ES-I3 (cell line): ENCODE measurements around the gene SMOC2.

Experiments
- H3K36me3 ChIP-seq: 2 replicates; pipeline ENCODE4 v1.6.1; 2013; ENCODE audit warnings: mild to moderate bottlenecking, low read length, control low read depth, moderate library complexity; ENCODE audit not compliant: insufficient read depth
- H3K4me1 ChIP-seq: 2 replicates; pipeline ENCODE4 v1.6.1; 2013; ENCODE audit warnings: mild to moderate bottlenecking, control low read depth, low read length; ENCODE audit not compliant: insufficient read depth
- H3K9ac ChIP-seq: 2 replicates; pipeline ENCODE4 v1.6.1; 2013; ENCODE audit warnings: low read depth, mild to moderate bottlenecking, low read length, moderate library complexity
- H3K9me3 ChIP-seq: 2 replicates; pipeline ENCODE4 v1.6.1; 2013; ENCODE audit warnings: mild to moderate bottlenecking, low read length, moderate library complexity; ENCODE audit not compliant: control insufficient read depth, insufficient read depth

The SMOC2 gene

GRCh38 chr6:168624948-168625347 lies 184.0 kb downstream of the SMOC2 start:
- Histone ChIP-seq H3K9me3 (no peaks in the 10 kb centered on the region), H3K4me1 (no peaks in the 10 kb centered on the region), H3K36me3 (no peaks in the 10 kb centered on the region), H3K9ac (no peak overlapping the region)

GRCh38 chr6:168625602-168626001 lies 184.6 kb downstream of the SMOC2 start:
- H3K9me3 ChIP-seq = no peaks in the 10 kb centered on the region

GRCh38 chr6:168626046-168626602 lies 185.1 kb downstream of the SMOC2 start:
- Histone ChIP-seq H3K9ac (no peak overlapping the region), H3K9me3 (no peaks in the 10 kb centered on the region), H3K4me1 (peaks cover under 1% of the 10 kb centered on the region; the same call in 1 of the 2 replicates), H3K36me3 (no peaks in the 10 kb centered on the region)

More at GRCh38 chr6:168625602-168626001, 184.6 kb downstream of the SMOC2 start:
- H3K36me3 ChIP-seq = no peaks in the 10 kb centered on the region
- no peaks in the 10 kb centered on the region for H3K4me1 ChIP-seq
- no peak overlapping the region for H3K9ac ChIP-seq

GRCh38 chr6:168627506-168628175 lies 186.7 kb downstream of the SMOC2 start:
- Histone ChIP-seq H3K9me3 (no peaks in the 10 kb centered on the region), H3K9ac (no peak overlapping the region), H3K36me3 (no peaks in the 10 kb centered on the region)

GRCh38 chr6:168628176-168628553 lies 187.2 kb downstream of the SMOC2 start:
- Histone ChIP-seq H3K36me3 (no peaks in the 10 kb centered on the region), H3K9ac (no peak overlapping the region), H3K9me3 (no peaks in the 10 kb centered on the region), H3K4me1 (peaks cover 5% of the 10 kb centered on the region; the same call in 1 of the 2 replicates)

More at GRCh38 chr6:168627506-168628175, 186.7 kb downstream of the SMOC2 start:
- H3K4me1 ChIP-seq = peaks cover 5% of the 10 kb centered on the region; the same call in 1 of the 2 replicates

GRCh38 chr6:168628732-168629245 lies 187.8 kb downstream of the SMOC2 start:
- Histone ChIP-seq H3K36me3 (no peaks in the 10 kb centered on the region; the same call in 1 of the 2 replicates), H3K9me3 (no peaks in the 10 kb centered on the region; the same call in 1 of the 2 replicates), H3K9ac (no peak overlapping the region)

GRCh38 chr6:168631564-168631963 lies 190.6 kb downstream of the SMOC2 start:
- Histone ChIP-seq H3K36me3 (no peaks in the 10 kb centered on the region; the same call in 1 of the 2 replicates), H3K9ac (no peak overlapping the region), H3K9me3 (peaks cover 5% of the 10 kb centered on the region; the same call in 1 of the 2 replicates), H3K4me1 (peaks cover 5% of the 10 kb centered on the region; the same call in 1 of the 2 replicates)

More at GRCh38 chr6:168628732-168629245, 187.8 kb downstream of the SMOC2 start:
- peaks cover 5% of the 10 kb centered on the region; the same call in 1 of the 2 replicates for H3K4me1 ChIP-seq

- peaks cover 5% of the 10 kb centered on the region; the same call in 1 of the 2 replicates for H3K4me1 ChIP-seq
Observed at GRCh38 chr6:168632694-168633093, 191.7 kb downstream of the SMOC2 start.

GRCh38 chr6:168634541-168635328 lies 193.8 kb downstream of the SMOC2 start:
- H3K36me3 ChIP-seq = no peaks in the 10 kb centered on the region; the same call in 1 of the 2 replicates
- peaks cover 5% of the 10 kb centered on the region; the same call in 1 of the 2 replicates for H3K4me1 ChIP-seq
- no peak overlapping the region for H3K9ac ChIP-seq
- H3K9me3 ChIP-seq = peaks cover 5% of the 10 kb centered on the region; the same call in 1 of the 2 replicates

More at GRCh38 chr6:168632694-168633093, 191.7 kb downstream of the SMOC2 start:
- H3K36me3 ChIP-seq = no peaks in the 10 kb centered on the region; the same call in 1 of the 2 replicates
- peaks cover 5% of the 10 kb centered on the region; the same call in 1 of the 2 replicates for H3K9me3 ChIP-seq
- no peak overlapping the region for H3K9ac ChIP-seq

- Histone ChIP-seq H3K9ac (no peak overlapping the region), H3K4me1 (peaks cover 6% of the 10 kb centered on the region), H3K36me3 (no peaks in the 10 kb centered on the region; the same call in 1 of the 2 replicates), H3K9me3 (peaks cover 5% of the 10 kb centered on the region; the same call in 1 of the 2 replicates)
Observed at GRCh38 chr6:168636147-168637004, 195.4 kb downstream of the SMOC2 start.

GRCh38 chr6:168637834-168638233 lies 196.8 kb downstream of the SMOC2 start:
- peaks cover 9% of the 10 kb centered on the region for H3K4me1 ChIP-seq
- peaks cover 5% of the 10 kb centered on the region; the same call in 1 of the 2 replicates for H3K9me3 ChIP-seq
- no peak overlapping the region for H3K9ac ChIP-seq
- no peaks in the 10 kb centered on the region; the same call in 1 of the 2 replicates for H3K36me3 ChIP-seq

- Histone ChIP-seq H3K36me3 (no peaks in the 10 kb centered on the region; the same call in 1 of the 2 replicates), H3K9me3 (peaks cover 5% of the 10 kb centered on the region; the same call in 1 of the 2 replicates), H3K4me1 (peaks cover 9% of the 10 kb centered on the region), H3K9ac (no peak overlapping the region)
Observed at GRCh38 chr6:168638468-168639271, 197.7 kb downstream of the SMOC2 start.

- no peak overlapping the region for H3K9ac ChIP-seq
- peaks cover 9% of the 10 kb centered on the region for H3K4me1 ChIP-seq
- no peaks in the 10 kb centered on the region for H3K36me3 ChIP-seq
- H3K9me3 ChIP-seq = no peaks in the 10 kb centered on the region
Observed at GRCh38 chr6:168640181-168640580, 199.2 kb downstream of the SMOC2 start.
